ENCODE data around the gene NTNG2.

GRCh38 chr9:132244582-132245455 lies 83.0 kb downstream of the NTNG2 start:
- TF ChIP-seq, protein P1, sequence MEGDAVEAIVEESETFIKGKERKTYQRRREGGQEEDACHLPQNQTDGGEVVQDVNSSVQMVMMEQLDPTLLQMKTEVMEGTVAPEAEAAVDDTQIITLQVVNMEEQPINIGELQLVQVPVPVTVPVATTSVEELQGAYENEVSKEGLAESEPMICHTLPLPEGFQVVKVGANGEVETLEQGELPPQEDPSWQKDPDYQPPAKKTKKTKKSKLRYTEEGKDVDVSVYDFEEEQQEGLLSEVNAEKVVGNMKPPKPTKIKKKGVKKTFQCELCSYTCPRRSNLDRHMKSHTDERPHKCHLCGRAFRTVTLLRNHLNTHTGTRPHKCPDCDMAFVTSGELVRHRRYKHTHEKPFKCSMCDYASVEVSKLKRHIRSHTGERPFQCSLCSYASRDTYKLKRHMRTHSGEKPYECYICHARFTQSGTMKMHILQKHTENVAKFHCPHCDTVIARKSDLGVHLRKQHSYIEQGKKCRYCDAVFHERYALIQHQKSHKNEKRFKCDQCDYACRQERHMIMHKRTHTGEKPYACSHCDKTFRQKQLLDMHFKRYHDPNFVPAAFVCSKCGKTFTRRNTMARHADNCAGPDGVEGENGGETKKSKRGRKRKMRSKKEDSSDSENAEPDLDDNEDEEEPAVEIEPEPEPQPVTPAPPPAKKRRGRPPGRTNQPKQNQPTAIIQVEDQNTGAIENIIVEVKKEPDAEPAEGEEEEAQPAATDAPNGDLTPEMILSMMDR (conservative IDR thresholded peaks at IDR 0.05 in 1 of 2, IDR thresholded peaks at IDR 0.05 in 1 of 2; ENCODE audit: extremely low read depth in 1 of 2, insufficient read depth in 1 of 2, low read depth in 1 of 2, low read length in 2 of 2) = no peak
- no peak for TF ChIP-seq EZH2 (IDR thresholded peaks at IDR 0.05; ENCODE audit: borderline replicate concordance, low read length)
